Suprapubic skin (tissue), 4 donors: ENCODE data around the gene EEF1AKMT2. TPM values are rescaled to one million over a fixed set of nuclear protein-coding genes. Genes with fewer than 3 reads are reported as not detected.

Source experiments
- DNase-seq, 2 donors: peaks; one replicate each; pipeline ENCODE4 v3.0.0-alpha.2; 2019; ENCODE audit warnings: low spot score in 2 of 2
- H3K27ac ChIP-seq: fragments of 200-600 bp; sonication (generic); one replicate; pipeline ENCODE4 v1.5.1; 2019
- H3K27me3 ChIP-seq: fragments of 200-600 bp; sonication (generic); one replicate; pipeline ENCODE4 v1.5.1; 2019
- H3K36me3 ChIP-seq: fragments of 200-600 bp; sonication (generic); one replicate; pipeline ENCODE4 v1.5.1; 2019
- H3K4me1 ChIP-seq: fragments of 200-600 bp; sonication (generic); one replicate; pipeline ENCODE4 v1.5.1; 2019
- H3K4me3 ChIP-seq: fragments of 200-600 bp; sonication (generic); one replicate; pipeline ENCODE4 v1.5.1; 2019; ENCODE audit warnings: mild to moderate bottlenecking
- H3K9me3 ChIP-seq: fragments of 200-600 bp; sonication (generic); one replicate; pipeline ENCODE4 v1.5.1; 2019
- EP300 ChIP-seq: sonication (generic); formaldehyde crosslinking; IDR thresholded peaks from one replicate; pipeline ENCODE4 v1.6.1; 2017; ENCODE audit warnings: antibody characterized with exemption
- POLR2A ChIP-seq, 2 donors: fragments of 450-650 bp; IDR thresholded peaks; one replicate each; pipeline ENCODE4 v1.6.1; 2017; ENCODE audit warnings: antibody characterized with exemption in 2 of 2, mild to moderate bottlenecking in 2 of 2, moderate library complexity in 2 of 2
- POLR2AphosphoS5 ChIP-seq, 3 donors: sonication (generic); formaldehyde crosslinking; IDR thresholded peaks; one replicate each; pipeline ENCODE4 v1.6.1; 2017; ENCODE audit warnings: antibody characterized with exemption in 3 of 3
- WGBS: methylation state at CpG from one replicate; pipeline ENCODE4 v1.1.5; 2018; 5-methylcytosine and 5-hydroxymethylcytosine counted together
- total RNA-seq, 4 donors: library from RNA; depleted of rRNA; stranded (reverse); fragments of >200 nt; gene quantifications; one replicate each; pipeline ENCODE4 v1.1.0, GENCODE V29; 2016
- TF ChIP-seq, protein P1 (sequence below), 2 donors: fragments of 200-600 bp in 1 of 2; fragments of 450-650 bp in 1 of 2; sonication (generic) in 1 of 2; IDR thresholded peaks; one replicate each; pipeline ENCODE4 v1.5.1; 2016 to 2019; ENCODE audit warnings: antibody characterized with exemption in 2 of 2, mild to moderate bottlenecking in 1 of 2, moderate library complexity in 1 of 2

EEF1AKMT2 gene
- total RNA-seq, 4 donors from 2014 or later: 11.4 to 23.8 (median 15.3) TPM

DNA sequence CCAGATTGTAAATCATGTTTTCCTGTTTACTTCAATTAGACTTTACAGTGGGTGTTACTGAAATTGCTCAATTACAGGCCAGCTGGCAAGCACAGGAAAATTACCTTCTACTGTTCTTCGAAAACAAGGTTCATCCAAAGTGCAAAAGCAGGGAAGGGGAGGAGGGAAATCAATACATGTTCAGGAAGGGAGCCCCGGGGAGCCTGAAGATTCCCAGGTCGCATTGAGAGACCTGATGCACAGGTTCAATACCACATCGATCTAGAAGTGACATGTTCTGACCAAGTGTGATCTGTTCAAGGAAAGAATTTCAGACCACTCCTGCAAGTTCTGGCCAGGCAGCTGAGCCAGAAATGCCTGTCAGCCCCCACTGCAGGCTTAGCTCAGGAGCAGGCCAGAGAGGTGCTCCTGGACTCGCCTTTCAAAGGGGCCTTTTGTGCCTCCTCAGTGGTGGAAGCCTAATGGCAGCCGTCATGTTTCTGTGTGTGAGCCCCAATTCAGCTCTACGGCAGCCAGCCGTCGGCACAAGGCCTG is 83.4 kb downstream of the EEF1AKMT2 start:
- H3K4me1 ChIP-seq: peaks cover 80% of the 10 kb centered on the region
- no peak for TF ChIP-seq POLR2AphosphoS5 (IDR thresholded peaks at IDR 0.05)
- no peak for TF ChIP-seq POLR2A (IDR thresholded peaks at IDR 0.05)
- TF ChIP-seq EP300: no peak
- TF ChIP-seq, protein P1, sequence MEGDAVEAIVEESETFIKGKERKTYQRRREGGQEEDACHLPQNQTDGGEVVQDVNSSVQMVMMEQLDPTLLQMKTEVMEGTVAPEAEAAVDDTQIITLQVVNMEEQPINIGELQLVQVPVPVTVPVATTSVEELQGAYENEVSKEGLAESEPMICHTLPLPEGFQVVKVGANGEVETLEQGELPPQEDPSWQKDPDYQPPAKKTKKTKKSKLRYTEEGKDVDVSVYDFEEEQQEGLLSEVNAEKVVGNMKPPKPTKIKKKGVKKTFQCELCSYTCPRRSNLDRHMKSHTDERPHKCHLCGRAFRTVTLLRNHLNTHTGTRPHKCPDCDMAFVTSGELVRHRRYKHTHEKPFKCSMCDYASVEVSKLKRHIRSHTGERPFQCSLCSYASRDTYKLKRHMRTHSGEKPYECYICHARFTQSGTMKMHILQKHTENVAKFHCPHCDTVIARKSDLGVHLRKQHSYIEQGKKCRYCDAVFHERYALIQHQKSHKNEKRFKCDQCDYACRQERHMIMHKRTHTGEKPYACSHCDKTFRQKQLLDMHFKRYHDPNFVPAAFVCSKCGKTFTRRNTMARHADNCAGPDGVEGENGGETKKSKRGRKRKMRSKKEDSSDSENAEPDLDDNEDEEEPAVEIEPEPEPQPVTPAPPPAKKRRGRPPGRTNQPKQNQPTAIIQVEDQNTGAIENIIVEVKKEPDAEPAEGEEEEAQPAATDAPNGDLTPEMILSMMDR (IDR thresholded peaks at IDR 0.05): no peak
- DNase-seq: no peak
- H3K36me3 ChIP-seq: peaks cover 27% of the 10 kb centered on the region
- no peaks in the 10 kb centered on the region for H3K27me3 ChIP-seq
- WGBS: 40% methylated on average over 4 of the region's 9 CpGs
- no peaks in the 10 kb centered on the region for H3K9me3 ChIP-seq
- H3K4me3 ChIP-seq: no peak overlapping the region
- H3K27ac ChIP-seq: peak overlapping the region; percentile 61

Other genes with a start within 250 kb of the EEF1AKMT2 start
- 10 to 100 TPM; 63.5 to 75.5 (median 67.3) TPM for gene FAM53B, start 47.5 kb downstream of the EEF1AKMT2 start, total RNA-seq
- 10 to 100 TPM; 12.4 to 17.3 (median 15.7) TPM for gene ABRAXAS2, start 9.9 kb upstream of the EEF1AKMT2 start, total RNA-seq
- gene ZRANB1, start 150.2 kb upstream of the EEF1AKMT2 start, total RNA-seq: 10 to 100 TPM; 21.2 to 37.9 (median 30.2) TPM